Medulla oblongata (tissue), 1 donor: ENCODE results near the gene ARRB2.
"Not testable (repeated sequence)": the region's sequence is repeated elsewhere in the genome, so short reads cannot be mapped to it uniquely, and the experiment has no call there.

ENCODE experiments used
- DNase-seq: peaks from one replicate; pipeline ENCODE4 v3.0.0-alpha.2; 2015; ENCODE audit errors: extremely low spot score

ARRB2 gene

DNA sequence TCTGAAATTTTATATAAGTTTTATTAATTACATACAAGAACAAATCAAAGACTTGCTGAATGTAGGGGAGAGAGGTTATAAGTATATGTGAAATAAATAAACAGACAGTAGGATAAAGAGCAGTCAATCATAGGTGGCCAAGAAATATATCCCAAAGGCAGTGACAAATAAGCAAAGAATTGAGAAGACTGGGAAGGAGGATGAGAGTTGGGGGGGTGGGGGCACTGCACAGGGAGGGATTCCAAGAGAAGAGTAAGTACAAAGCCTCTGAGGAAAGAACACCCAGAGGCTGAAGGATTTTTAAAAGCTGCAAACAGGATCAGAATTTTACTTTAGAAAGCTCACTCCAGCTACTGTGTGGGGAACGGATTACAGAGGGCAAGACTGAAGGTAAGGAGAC, 9.3 kb upstream of the ARRB2 start:
- no peak for DNase-seq

DNA sequence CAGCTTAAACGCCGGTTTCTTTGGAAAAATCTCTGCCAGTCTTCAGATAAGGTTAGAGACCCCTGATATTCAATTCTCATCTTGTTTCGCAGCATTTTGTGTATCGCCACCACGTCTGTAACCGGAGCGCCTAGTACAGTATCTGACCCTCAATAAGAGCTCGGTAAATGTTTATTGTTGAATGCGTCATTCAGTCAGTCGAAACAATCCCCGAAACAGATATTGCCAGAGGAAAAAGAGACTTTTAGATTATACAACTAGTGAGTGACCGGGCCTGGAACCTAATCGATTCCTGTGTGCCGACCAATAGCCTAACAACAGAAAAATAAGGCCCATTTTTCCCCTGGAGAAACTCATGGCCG, 7.1 kb upstream of the ARRB2 start:
- no peak for DNase-seq

- not testable (repeated sequence) for DNase-seq
Measured at GRCh38 chr17:4704574-4704907, 5.9 kb upstream of the ARRB2 start.

DNA sequence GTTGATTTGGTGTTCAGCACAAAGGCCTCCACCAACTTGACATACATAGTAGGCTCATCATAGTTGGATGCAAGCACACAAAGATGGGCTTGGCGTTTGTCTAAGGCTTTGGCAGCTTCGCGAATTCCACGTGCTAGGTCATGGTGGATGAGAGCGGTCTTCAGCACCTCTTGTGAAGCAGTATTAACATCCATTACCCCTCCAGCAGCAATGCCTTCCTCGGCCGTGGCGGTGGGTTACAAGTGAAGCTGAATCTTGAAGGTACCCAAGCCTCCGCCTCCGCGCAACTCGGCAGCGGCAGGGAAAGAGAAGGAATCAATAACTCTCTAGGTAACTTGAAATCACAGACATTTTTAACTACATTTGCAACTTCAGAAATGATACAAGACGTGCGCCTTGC, 5.4 kb upstream of the ARRB2 start:
- no peak for DNase-seq

DNA sequence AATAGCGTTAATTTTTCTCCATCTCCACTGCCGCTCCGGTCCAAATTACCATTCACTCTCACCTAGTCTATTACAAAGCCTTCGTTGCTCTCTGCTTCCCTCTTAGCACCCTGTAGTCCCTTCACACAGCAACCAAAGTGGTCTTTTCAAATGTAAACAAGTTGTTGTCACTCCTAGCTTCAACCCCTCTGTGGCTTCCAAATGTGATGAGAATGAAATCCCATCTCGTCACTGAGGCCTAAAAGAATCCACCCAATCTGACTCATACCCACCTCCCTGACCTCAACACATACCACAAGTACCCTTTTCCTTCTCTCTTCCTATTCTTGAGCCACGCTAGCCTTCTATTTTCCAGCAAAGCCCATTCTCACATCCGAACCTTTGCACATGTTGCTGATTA, 4.3 kb upstream of the ARRB2 start:
- no peak for DNase-seq

DNA sequence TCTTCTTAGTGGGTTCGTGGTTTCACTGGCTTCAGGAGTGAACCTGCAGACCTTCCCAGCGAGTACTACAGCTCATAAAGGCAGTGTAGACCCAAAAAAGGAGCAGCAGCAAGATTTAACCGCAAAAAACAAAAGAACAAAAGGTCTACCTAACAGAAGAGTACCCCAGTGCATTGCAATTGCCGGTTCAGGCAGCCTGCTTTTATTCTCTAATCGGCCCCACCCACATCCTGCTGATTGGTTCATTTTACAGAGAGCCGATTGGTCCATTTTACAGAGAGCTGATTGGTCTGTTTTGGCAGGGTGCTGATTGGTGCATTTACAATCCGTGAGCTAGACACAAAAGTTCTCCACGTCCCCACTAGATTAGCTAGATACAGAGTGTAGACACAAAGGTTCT, 2.0 kb upstream of the ARRB2 start:
- DNase-seq = peak; percentile 23

DNA sequence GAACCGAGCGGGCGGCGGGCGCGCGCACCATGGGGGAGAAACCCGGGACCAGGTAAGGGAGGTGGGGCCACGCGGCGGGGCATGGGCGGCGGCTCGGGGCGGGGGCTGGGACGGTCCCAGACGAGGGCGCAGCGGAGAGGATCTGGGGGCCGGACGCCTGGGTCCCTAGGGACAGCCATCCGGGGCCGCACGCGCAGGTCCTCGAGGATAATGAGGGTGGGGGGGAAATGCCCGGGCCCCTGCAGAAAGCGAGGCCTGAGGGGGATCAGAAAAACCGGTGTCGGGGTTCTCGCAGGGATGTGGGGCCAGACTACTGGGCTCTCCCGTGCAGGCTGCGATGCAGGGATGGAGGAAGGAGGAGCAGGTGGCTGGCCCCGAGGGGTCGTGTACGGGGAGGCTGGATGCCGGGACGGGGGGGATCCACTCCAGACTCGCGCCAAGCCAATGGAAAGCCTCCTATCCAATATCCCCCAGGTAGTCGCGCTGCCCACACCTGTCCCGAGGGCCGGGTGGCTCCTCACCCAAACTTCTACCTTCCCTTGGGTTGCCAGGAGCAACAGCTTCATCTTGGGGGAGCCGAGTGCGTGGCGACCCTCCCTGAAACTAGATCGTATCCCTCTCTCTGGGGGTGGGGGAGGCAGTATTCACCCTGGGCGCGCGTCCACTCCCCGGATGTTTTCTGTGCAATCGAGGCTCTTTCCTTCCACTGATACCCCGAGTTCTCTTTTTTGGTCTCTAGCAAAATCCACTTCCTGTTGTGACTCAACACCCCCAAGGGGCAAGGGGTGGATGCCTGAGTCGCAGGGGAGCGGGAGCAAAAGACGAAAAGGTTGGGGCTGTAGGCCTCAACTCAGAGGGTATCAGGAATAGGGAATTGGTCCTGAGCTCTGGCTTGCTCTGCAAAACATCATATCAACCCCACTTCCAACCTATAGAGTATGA, 532 bp downstream of the ARRB2 start:
- DNase-seq = no peak

GRCh38 chr17:4711661-4712181, 1.3 kb downstream of the ARRB2 start:
- DNase-seq = peak; percentile 84

DNA sequence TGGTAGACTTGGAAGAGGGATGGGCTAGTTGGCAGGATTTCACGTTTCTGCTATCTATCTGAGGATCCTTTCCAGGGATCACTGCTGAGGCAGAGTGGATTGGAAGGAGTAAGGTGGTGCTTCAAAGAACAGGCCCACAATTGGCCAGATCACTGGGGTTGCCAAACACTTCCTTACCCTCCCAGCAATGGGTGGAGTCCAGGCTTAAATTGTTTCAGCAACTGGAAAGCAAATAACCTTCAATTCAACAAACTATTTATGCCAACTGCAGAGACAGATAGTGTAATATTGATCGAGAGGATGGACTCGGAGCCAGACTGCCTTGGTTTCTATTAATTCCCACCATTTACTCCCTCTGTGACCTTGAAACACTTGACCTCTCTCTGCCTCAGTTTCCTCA, 2.1 kb downstream of the ARRB2 start:
- no peak for DNase-seq

DNA sequence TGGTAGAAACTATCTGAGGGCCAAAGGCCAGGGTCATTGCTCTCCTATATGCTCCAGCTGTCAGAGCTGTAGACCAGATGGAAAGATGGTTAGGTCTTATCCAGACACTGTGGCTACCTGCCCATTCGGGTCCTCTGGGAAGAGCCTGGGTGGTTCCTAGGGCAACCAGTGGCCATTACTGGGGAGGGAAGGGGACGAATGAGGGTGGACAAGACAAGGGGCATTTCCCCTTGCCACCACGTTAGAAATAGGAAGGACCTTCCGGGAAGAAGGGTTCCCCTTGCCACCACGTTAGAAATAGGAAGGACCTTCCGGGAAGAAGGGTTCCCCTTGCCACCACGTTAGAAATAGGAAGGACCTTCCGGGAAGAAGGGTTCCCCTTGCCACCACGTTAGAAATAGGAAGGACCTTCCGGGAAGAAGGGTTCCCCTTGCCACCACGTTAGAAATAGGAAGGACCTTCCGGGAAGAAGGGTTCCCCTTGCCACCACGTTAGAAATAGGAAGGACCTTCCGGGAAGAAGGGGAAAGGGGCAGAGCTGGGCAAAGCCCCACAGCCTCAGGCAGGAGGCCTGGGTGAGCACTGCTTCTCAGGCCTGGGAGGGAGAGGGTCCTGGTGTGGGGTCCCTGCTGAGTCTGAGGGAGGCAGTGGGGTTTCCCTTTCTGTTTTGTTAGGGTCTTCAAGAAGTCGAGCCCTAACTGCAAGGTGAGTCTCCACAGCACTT, 4.1 kb downstream of the ARRB2 start:
- DNase-seq = not testable (repeated sequence)

- no peak for DNase-seq
Measured at GRCh38 chr17:4715063-4715744, 4.8 kb downstream of the ARRB2 start.

DNA sequence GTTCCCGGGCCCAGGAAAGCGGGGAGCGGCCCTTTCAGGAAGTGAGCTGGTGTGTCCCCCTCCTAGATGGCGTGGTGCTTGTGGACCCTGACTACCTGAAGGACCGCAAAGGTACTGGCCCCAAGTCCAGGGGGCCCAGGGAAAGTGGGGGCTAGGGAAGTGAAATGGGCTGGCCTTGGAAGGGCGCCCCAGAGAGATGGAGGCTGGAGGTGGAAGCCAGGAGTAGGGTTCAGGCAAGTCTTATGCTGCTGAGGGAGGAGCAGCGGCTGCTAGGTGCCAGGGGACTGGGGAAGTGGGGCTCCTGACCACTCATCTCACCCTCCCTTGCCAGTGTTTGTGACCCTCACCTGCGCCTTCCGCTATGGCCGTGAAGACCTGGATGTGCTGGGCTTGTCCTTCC, 5.6 kb downstream of the ARRB2 start:
- DNase-seq = no peak

DNA sequence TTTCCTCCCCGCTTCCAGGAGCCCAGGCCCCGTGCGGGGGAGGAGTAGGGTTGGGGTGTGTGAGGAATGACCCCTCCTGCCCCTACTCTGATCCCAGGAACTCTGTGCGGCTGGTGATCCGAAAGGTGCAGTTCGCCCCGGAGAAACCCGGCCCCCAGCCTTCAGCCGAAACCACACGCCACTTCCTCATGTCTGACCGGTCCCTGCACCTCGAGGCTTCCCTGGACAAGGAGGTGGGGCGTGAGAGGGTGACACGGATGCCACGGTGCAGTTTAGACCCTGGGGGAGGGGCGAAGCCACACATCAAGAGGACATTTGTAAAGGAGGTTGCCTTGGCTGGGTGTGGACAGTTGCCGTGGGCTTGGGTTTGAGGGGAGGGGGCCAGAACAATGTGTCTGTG, 7.4 kb downstream of the ARRB2 start:
- no peak for DNase-seq

DNA sequence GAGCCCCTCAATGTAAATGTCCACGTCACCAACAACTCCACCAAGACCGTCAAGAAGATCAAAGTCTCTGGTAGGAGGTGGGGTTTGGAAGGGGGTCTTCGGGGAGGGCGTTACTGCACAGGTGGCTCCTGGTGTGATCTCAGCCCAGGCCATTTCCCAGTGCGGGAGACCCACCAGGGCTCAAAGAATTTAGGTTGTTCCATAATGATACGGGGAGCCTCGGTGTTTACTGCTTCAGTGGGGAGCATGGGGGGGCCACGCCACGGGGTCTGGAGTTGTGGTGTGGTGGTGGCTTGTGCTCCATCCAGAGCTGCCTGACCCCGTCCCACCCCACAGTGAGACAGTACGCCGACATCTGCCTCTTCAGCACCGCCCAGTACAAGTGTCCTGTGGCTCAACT, 7.8 kb downstream of the ARRB2 start:
- no peak for DNase-seq

DNA sequence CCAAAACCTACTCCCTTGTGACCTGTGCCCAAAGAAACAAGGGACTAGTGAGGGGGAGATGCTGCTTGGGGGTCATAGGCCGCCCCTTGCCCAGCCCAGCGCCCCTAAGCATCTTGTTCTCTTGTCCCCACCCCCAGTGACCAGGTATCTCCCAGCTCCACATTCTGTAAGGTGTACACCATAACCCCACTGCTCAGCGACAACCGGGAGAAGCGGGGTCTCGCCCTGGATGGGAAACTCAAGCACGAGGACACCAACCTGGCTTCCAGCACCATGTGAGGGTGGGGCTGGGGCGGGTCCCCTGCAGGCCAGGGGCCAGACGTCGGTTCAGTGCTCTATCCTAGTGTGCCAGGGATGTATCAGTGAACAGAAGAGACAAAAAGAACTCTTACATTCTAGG, 8.7 kb downstream of the ARRB2 start:
- no peak for DNase-seq

DNA sequence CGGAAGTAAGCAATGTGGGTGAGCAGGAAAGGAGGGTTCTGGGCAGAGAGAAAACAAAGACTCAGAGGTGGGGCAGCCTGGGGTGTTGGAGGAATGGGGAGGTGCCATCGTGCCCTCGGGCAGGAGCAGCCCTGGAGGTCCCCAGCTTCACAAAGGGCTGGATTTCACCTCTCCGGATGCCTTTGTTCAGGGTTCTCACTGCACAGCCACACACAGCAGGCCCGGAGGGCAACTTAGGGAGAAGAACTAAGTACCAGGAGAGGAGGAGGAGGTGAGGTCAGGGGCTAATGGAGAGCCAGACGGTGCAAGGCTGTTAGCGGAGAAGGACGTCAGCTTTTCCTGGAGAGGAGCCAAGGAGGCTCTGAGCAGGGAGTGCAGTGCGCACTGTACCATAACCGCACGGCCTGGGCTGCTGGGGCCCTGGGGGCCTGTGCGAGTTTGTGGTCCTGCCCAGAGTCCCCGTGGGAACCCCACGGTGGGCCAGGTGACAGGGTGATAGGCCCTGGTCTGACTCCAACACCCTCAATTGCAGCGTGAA, 9.3 kb downstream of the ARRB2 start:
- no peak for DNase-seq

- DNase-seq = no peak
Measured at GRCh38 chr17:4720787-4721186, 10.4 kb downstream of the ARRB2 start.

DNA sequence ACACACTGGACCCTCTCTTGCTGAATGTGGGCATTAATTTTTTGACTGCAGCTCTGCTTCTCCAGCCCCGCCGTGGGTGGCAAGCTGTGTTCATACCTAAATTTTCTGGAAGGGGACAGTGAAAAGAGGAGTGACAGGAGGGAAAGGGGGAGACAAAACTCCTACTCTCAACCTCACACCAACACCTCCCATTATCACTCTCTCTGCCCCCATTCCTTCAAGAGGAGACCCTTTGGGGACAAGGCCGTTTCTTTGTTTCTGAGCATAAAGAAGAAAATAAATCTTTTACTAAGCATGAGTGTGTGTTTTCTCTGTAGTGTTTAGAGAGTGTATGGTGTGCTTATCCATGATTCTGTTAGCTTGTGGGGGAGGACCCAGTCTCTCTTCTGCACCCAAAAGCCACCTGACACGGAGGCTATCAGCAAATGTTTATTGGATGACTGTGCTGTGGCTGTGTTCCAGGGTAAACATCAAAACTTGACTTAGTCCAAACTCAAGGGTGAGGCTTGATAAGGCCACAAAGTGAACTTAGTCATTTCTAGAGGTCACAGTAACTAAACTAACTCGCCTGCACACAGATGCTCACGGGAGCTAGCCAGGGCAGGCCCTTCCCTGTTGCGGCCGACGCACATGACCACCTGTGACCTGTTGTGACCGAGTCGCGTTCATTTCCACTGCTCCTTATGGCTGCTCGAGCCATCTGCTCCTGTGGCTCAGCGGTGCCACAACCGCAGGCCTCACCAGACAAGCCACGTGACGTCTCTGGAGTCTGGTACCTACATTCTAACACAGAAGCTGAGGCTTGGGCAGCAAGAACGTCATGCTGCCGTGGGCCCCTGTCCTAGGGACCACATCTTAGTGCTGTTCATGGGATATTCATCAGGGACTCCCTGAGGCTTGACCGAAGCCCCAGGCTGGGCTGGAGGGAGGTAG, 11.0 kb downstream of the ARRB2 start:
- DNase-seq = no peak

- DNase-seq = no peak
Measured at GRCh38 chr17:4722678-4723240, 12.3 kb downstream of the ARRB2 start.

DNA sequence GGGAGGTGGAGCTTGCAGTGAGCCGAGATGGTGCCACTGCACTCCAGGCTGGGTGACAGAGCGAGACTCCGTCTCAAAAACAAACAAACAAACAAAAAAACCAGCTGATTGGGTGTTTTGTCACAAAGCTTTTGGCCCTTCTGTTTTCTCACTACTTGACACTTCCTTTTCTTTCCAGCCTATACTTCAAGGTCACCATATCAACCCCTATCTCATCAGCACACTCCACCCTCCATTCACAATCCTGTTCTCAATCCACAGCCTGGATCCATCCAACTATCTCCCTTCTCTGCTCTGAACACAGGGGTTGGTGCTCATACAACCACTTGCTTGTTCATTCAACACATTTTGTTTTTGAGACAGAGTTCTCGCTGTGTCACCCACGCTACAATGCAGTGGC, 14.2 kb downstream of the ARRB2 start:
- no peak for DNase-seq
